Neural crest cell (in vitro differentiated cells): ENCODE measurements around the gene COLEC11. TPM values are rescaled to one million over a fixed set of nuclear protein-coding genes. Genes with fewer than 3 reads are reported as not detected.
"Not testable (repeated sequence)": the region's sequence is repeated elsewhere in the genome, so short reads cannot be mapped to it uniquely, and the experiment has no call there.

Experiments
- DNase-seq: peaks from one replicate; pipeline ENCODE4 v3.0.0; 2021; ENCODE audit warnings: low read depth, mixed read lengths, low spot score
- H3K27ac Mint-ChIP-seq: one replicate; pipeline ENCODE4 v1.8.0; 2021; ENCODE audit warnings: mild to moderate bottlenecking, mixed read lengths; ENCODE audit not compliant: unreplicated experiment
- H3K27me3 Mint-ChIP-seq: 2 replicates; pipeline ENCODE4 v1.8.0; 2021; ENCODE audit warnings: low read depth, mild to moderate bottlenecking, mixed read lengths
- H3K36me3 Mint-ChIP-seq: 2 replicates; pipeline ENCODE4 v1.8.0; 2021; ENCODE audit warnings: low read depth, mild to moderate bottlenecking, mixed read lengths
- H3K4me1 Mint-ChIP-seq: 2 replicates; pipeline ENCODE4 v1.8.0; 2021; ENCODE audit warnings: mixed read lengths
- H3K4me3 Mint-ChIP-seq: one replicate; pipeline ENCODE4 v1.8.0; 2021; ENCODE audit warnings: mild to moderate bottlenecking, mixed read lengths
- H3K9me3 Mint-ChIP-seq: 2 replicates; pipeline ENCODE4 v1.8.0; 2021; ENCODE audit warnings: mixed read lengths
- CTCF ChIP-seq: fragments of 200-600 bp; sonication (generic); conservative IDR thresholded peaks from 2 replicates; pipeline ENCODE4 v1.5.0; 2021; ENCODE audit warnings: antibody characterized with exemption, mild to moderate bottlenecking
- total RNA-seq: library from RNA; stranded (reverse); gene quantifications from 2 replicates; pipeline ENCODE4 v1.2.1, GENCODE V29; 2021

The COLEC11 gene
- total RNA-seq, 1 donor from 2014 or later = not detected

GRCh38 chr2:3635171-3635974, 40.5 kb downstream of the COLEC11 start:
- Mint-ChIP-seq H3K9me3 (no peaks in the 10 kb centered on the region), H3K36me3 (no peaks in the 10 kb centered on the region), H3K27ac (no peak overlapping the region), H3K27me3 (no peaks in the 10 kb centered on the region), H3K4me1 (no peaks in the 10 kb centered on the region), H3K4me3 (no peak overlapping the region)
- no peak for TF ChIP-seq CTCF
- DNase-seq = no peak

- H3K4me1 Mint-ChIP-seq, H3K4me3 Mint-ChIP-seq, DNase-seq, H3K27ac Mint-ChIP-seq, H3K36me3 Mint-ChIP-seq, H3K27me3 Mint-ChIP-seq, H3K9me3 Mint-ChIP-seq: not testable (repeated sequence)
Measured at GRCh38 chr2:3635975-3636327, 41.0 kb downstream of the COLEC11 start.

GRCh38 chr2:3636586-3637310, 41.8 kb downstream of the COLEC11 start:
- TF ChIP-seq CTCF = no peak
- no peak for DNase-seq
- Mint-ChIP-seq H3K27ac (no peak overlapping the region), H3K4me1 (no peaks in the 10 kb centered on the region), H3K4me3 (no peak overlapping the region), H3K9me3 (no peaks in the 10 kb centered on the region), H3K36me3 (no peaks in the 10 kb centered on the region), H3K27me3 (no peaks in the 10 kb centered on the region)

- H3K4me3 Mint-ChIP-seq = no peak overlapping the region
- no peak for DNase-seq
Measured at GRCh38 chr2:3637311-3637675, 42.4 kb downstream of the COLEC11 start.

GRCh38 chr2:3637692-3638455, 43.0 kb downstream of the COLEC11 start:
- DNase-seq = no peak
- H3K9me3 Mint-ChIP-seq = no peaks in the 10 kb centered on the region
- no peaks in the 10 kb centered on the region for H3K4me1 Mint-ChIP-seq
- TF ChIP-seq CTCF = no peak
- H3K4me3 Mint-ChIP-seq = no peak overlapping the region
- no peaks in the 10 kb centered on the region for H3K36me3 Mint-ChIP-seq
- H3K27ac Mint-ChIP-seq = no peak overlapping the region
- no peaks in the 10 kb centered on the region for H3K27me3 Mint-ChIP-seq

More at GRCh38 chr2:3637311-3637675, 42.4 kb downstream of the COLEC11 start:
- no peaks in the 10 kb centered on the region for H3K9me3 Mint-ChIP-seq
- H3K4me1 Mint-ChIP-seq = no peaks in the 10 kb centered on the region
- no peaks in the 10 kb centered on the region for H3K27me3 Mint-ChIP-seq
- TF ChIP-seq CTCF = no peak
- no peaks in the 10 kb centered on the region for H3K36me3 Mint-ChIP-seq
- H3K27ac Mint-ChIP-seq = no peak overlapping the region
